ENCODE results near the gene CCDC87. TPM values are rescaled to one million over a fixed set of nuclear protein-coding genes. Genes with fewer than 3 reads are reported as not detected.
"Not testable (repeated sequence)": the region's sequence is repeated elsewhere in the genome, so short reads cannot be mapped to it uniquely, and the experiment has no call there.

Gene CCDC87
- total RNA-seq = under 1 TPM; 0.19 to 0.50 TPM

- DNase-seq (ENCODE audit: low spot score in 2 of 2) (peak; percentile 97), ATAC-seq (peak; percentile 98 to 99)
- Mint-ChIP-seq H3K36me3 (peaks cover 5 to 6% of the 10 kb centered on the region in 2 donors), H3K9me3 (no peaks in the 10 kb centered on the region), H3K27ac (peak within 1 kb of the TSS; percentile 90 to 100)
Measured at GRCh38 chr11:66592457-66593302, at the start of gene CCDC87, which contains the start of gene CCS. Gene CCDC87, minus strand, starts transcription at chr11:66593063. Its CDS starts 48 bp downstream, at chr11:66593015. Gene CCS, plus strand, starts transcription at chr11:66593185. Its CDS starts 77 bp downstream, at chr11:66593262.

GRCh38 chr11:66641834-66642233 lies 49.0 kb upstream of the CCDC87 start:
- Mint-ChIP-seq H3K36me3 (peaks cover 65 to 83% of the 10 kb centered on the region in 2 donors), H3K9me3 (no peaks in the 10 kb centered on the region), H3K27ac (peak overlapping the region in 1 of 2 donors; percentile 52)
- ATAC-seq = no peak
- no peak for DNase-seq (ENCODE audit: low spot score in 2 of 2)

GRCh38 chr11:66639814-66640340 lies 47.0 kb upstream of the CCDC87 start:
- DNase-seq (ENCODE audit: low spot score in 2 of 2); H3K9me3 Mint-ChIP-seq; ATAC-seq: not testable (repeated sequence)
- H3K36me3 Mint-ChIP-seq = peaks cover 53 to 64% of the 10 kb centered on the region in 2 donors
- H3K27ac Mint-ChIP-seq = peak overlapping the region; percentile 96 to 100

DNA sequence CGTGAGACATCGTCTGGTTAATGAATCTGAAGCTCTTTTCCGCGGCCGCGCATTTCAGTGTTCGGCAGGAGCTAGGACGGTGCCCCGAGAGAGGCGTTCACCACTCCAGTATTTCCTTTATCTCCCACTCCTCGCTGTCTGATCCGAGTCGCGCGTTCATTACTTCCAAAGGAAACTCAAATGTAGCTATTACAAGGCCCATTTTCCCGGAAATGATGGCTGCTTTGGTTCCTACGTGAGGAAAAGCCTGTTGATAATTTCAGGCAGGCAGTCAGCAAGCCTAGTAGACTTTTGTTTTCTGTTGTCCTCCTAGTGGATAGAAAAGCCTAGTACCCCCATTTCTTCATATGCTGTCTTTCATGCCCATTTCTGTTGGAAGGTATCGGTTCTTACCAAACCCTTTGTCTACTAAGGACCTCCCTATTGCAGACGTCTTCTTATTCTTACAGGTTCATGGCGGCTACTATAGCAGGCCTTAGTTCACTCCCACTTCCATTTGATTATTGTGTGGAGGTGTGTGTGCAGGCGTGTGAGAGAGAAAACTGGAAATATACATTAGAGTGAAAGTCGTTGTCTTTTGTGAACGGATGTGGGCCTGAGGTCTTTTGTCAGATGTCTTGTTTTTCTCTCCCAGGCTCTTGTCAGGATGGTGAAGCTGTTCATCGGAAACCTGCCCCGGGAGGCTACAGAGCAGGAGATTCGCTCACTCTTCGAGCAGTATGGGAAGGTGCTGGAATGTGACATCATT lies 46.4 kb upstream of the CCDC87 start:
- H3K36me3 Mint-ChIP-seq = peaks cover 47 to 64% of the 10 kb centered on the region in 2 donors
- peak overlapping the region; percentile 96 to 100 for H3K27ac Mint-ChIP-seq
- ATAC-seq = peak in 1 of 2 donors; percentile 2
- DNase-seq (ENCODE audit: low spot score in 2 of 2) = peak in 1 of 2 donors; percentile 18
- no peaks in the 10 kb centered on the region for H3K9me3 Mint-ChIP-seq

DNA sequence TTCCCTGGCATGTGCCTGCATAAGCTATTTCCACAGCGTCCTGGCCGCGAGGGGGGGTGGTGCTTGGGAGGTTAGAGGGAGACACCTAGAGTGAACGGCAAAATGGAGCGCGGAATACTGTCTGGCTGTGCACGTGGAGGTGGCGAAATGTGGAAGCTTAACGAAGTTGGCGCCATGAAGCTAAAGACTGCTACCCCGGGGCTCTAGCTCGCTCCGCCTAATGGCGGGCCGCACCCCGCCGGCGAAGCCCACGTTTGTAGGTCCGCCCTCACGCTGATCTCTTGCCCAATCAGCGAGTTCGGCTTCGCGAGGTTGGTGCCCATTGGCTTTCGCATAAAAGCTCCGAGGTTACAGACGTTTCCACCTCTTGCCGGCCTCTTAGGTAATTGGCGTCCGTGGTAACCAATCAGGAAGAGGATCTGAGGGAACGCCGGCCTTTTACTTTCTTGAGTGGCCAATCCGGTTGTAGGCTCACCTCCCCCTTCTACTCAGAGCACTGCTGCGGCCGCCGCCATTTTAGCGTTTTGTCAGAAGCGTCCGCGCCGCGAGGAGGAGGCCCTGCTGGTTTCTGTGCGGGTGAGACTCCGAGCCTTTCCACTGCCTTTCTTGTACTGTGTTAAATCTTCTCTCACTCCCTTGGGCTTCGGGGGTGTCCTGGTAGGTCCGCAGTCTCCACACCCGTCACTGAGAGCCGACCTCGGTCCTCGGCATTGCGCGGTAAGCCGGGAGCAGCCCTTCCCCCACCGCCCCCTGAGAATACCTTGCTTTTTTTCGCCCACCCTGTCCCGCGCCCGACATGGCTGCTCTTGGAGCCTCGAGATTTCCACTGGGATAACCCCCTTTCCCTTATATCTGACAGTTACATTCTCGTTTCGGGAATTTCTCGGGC lies 45.6 kb upstream of the CCDC87 start, which contains the start of gene RBM4:
Gene RBM4, plus strand, starts transcription at position 527 of the 889 bp plus-strand sequence. CDS start 1,009 bp downstream, outside the sequence.
- peak; percentile 94 to 97 for DNase-seq (ENCODE audit: low spot score in 2 of 2)
- H3K9me3 Mint-ChIP-seq = no peaks in the 10 kb centered on the region
- H3K36me3 Mint-ChIP-seq = peaks cover 39 to 58% of the 10 kb centered on the region in 2 donors
- peak within 1 kb of the TSS; percentile 96 to 100 for H3K27ac Mint-ChIP-seq
- peak; percentile 94 for ATAC-seq

DNA sequence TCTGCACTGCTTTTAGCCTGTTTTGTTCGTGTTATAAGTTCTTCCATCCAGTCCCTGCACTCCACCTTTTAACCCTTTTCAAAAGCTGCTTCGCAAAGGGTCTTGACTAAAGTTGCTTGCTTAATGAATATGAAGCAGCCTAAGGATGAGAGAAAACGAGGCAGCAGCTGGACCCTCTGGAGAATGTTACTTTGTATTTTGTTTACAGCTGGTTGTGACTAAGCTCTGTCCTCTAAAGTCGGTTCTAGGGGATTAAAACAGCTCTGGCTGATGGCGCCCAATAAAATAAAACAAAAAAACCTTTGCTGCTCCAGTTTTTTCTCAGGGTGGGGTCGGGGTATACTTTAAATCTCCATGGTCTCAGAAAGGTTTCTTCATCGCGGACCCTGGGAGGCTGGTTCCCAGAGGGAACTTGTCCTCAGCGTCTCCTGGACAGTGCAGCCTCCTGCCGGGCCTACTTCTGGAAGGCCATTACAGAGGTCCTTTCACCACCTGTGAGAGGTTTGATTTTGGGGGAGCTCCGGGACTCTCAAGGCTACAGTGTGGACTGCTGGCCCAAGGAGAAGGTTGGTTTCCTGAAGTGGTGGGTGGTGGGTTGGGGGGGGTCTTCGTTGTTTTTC lies 44.8 kb upstream of the CCDC87 start:
- peak overlapping the region; percentile 96 to 100 for H3K27ac Mint-ChIP-seq
- H3K36me3 Mint-ChIP-seq = peaks cover 31 to 50% of the 10 kb centered on the region in 2 donors
- no peaks in the 10 kb centered on the region for H3K9me3 Mint-ChIP-seq
- DNase-seq (ENCODE audit: low spot score in 2 of 2) (no peak), ATAC-seq (no peak)

DNA sequence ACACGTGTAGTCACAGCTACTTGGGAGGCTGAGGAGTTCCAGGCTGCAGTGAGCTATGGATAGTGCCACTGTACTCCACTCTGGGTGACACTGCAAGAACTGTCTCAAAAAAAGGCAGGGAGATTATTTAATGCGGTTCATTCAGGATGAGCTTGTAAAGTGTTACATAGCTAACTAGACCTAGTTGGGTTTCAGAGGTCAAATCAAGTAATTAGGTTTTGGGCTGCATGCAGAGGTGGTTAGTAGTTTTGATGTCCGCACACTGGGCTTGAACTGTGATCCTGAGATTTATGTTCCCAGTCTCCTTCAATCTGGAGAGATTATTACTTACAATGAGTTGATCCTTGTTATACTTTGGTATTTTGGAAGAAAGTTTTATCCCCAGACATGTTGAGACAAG lies 43.5 kb upstream of the CCDC87 start:
- H3K9me3 Mint-ChIP-seq = no peaks in the 10 kb centered on the region
- H3K27ac Mint-ChIP-seq = no peak overlapping the region
- H3K36me3 Mint-ChIP-seq = peaks cover 29 to 48% of the 10 kb centered on the region in 2 donors
- ATAC-seq = no peak
- no peak for DNase-seq (ENCODE audit: low spot score in 2 of 2)

DNA sequence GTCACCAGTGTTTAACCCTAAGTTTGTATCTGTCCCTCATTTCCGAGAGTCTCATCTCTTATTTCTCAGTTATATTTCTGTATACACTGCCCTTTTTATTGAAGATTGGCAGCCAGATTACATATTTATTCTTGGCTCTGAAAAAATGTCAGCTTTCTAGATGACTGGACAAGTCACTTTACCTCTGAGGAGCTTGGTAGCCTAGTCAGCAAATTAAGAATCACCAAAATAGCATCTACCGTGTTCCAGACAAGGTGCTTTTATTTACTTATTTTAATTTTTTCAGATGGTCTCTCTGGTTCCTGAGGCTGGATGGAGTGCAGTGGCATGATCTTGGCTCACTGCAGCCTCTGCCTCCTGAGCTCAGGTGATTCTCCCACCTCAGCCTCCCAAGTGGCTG lies 40.1 kb upstream of the CCDC87 start:
- Mint-ChIP-seq H3K27ac (no peak overlapping the region), H3K9me3 (no peaks in the 10 kb centered on the region), H3K36me3 (peaks cover 19 to 41% of the 10 kb centered on the region in 2 donors)
- ATAC-seq (no peak), DNase-seq (ENCODE audit: low spot score in 2 of 2) (no peak)

DNA sequence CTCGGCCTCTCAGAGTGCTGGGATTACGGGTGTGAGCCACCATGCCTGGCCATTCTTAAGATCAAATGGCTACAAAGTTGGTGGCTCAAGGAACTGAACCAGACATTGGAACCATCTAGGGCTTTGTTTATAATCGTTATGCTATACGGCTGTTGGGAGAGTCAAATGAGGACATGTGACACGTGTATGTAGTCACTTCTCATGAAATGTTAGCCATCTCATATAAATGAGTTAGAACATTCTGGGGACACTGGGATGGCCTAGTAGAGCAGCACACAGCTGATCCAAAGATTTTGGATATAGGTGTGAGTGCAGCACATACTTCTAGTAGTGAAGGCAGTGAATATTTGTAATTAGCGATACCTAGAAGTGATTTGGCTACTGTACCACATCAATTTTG lies 39.0 kb upstream of the CCDC87 start:
- DNase-seq (ENCODE audit: low spot score in 2 of 2) = no peak
- Mint-ChIP-seq H3K9me3 (no peaks in the 10 kb centered on the region), H3K36me3 (peaks cover 21 to 51% of the 10 kb centered on the region in 2 donors), H3K27ac (peak overlapping the region in 1 of 2 donors; percentile 61)
- no peak for ATAC-seq

GRCh38 chr11:66629356-66629755 lies 36.5 kb upstream of the CCDC87 start:
- H3K9me3 Mint-ChIP-seq = no peaks in the 10 kb centered on the region
- ATAC-seq (no peak), DNase-seq (ENCODE audit: low spot score in 2 of 2) (no peak)
- H3K36me3 Mint-ChIP-seq = peaks cover 34 to 51% of the 10 kb centered on the region in 2 donors
- peak overlapping the region in 1 of 2 donors; percentile 47 for H3K27ac Mint-ChIP-seq

DNA sequence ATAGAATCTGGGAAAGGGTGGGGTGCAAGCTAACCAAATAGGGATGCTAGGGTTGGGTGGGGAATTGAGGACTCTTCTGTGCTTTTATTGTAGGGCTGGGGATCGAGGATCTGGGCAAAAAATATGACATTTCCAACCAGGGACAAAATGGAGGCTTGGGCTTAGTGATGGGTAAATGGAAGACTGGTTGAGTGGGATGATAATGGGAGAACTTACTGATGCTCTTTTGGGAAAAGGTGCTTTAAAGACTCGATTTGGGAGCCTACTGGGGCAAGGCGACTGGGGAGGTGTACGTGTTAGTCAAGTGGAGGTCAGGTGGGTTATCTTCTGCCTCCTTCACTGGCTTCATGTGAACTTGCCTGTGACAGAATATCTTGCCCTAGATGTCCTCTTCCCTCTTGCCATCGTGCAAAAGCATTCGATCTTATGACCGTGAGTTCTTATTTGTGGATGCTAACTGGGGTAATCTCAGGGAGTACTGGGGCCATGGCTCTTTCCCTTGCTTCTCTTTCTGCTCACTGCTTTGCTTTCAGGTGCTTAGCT lies 35.3 kb upstream of the CCDC87 start:
- H3K27ac Mint-ChIP-seq = peak overlapping the region in 1 of 2 donors; percentile 11
- ATAC-seq (no peak), DNase-seq (ENCODE audit: low spot score in 2 of 2) (no peak)
- no peaks in the 10 kb centered on the region for H3K9me3 Mint-ChIP-seq
- H3K36me3 Mint-ChIP-seq = peaks cover 43 to 58% of the 10 kb centered on the region in 2 donors

- no peak for ATAC-seq
- Mint-ChIP-seq H3K36me3 (peaks cover 49 to 57% of the 10 kb centered on the region in 2 donors), H3K27ac (peak overlapping the region in 1 of 2 donors; percentile 92)
Measured at GRCh38 chr11:66626926-66627325, 34.1 kb upstream of the CCDC87 start.

DNA sequence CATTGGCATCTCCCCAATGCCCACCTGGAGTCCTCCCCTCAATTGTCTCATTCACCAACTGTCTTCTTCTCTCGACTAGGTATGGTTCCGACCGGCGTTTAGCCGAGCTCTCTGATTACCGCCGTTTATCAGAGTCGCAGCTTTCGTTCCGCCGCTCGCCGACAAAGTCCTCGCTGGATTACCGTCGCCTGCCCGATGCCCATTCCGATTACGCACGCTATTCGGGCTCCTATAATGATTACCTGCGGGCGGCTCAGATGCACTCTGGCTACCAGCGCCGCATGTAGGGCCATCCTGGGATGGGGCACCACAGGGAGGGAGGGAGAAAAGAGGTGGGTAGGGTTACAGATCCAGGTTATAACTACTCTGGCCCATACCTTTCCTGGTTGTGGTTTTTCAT lies 33.5 kb upstream of the CCDC87 start:
- peaks cover 46 to 51% of the 10 kb centered on the region in 2 donors for H3K36me3 Mint-ChIP-seq
- ATAC-seq (no peak), DNase-seq (ENCODE audit: low spot score in 2 of 2) (peak in 1 of 2 donors; percentile 14)
- peak overlapping the region in 1 of 2 donors; percentile 92 for H3K27ac Mint-ChIP-seq
- H3K9me3 Mint-ChIP-seq = no peaks in the 10 kb centered on the region

More at GRCh38 chr11:66626926-66627325, 34.1 kb upstream of the CCDC87 start:
- H3K9me3 Mint-ChIP-seq = no peaks in the 10 kb centered on the region
- no peak for DNase-seq (ENCODE audit: low spot score in 2 of 2)

DNA sequence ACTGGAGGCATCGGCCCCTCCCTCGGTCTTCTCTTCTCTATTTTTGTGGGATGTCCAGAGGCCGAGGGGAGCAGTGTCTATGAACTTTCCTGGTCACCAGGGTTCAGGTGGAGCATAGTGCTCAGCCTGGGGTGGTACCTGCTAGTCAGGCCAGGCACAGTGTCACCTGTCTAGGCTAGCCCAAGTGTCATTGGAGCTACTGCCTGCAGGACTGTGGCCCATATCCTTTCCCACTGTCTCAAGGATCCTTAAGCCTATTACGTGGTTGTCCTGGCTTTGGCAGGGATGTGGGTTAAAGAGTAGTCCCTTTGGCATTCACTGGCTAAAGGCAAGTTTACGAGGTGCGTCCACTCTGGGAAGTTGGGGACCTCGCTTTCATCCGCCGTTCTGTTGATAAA lies 32.9 kb upstream of the CCDC87 start:
- ATAC-seq = no peak
- Mint-ChIP-seq H3K27ac (no peak overlapping the region), H3K9me3 (no peaks in the 10 kb centered on the region)

More for the DNA sequence above, 32.9 kb upstream of the CCDC87 start:
- H3K36me3 Mint-ChIP-seq = peaks cover 46 to 50% of the 10 kb centered on the region in 2 donors
- peak in 1 of 2 donors; percentile 43 for DNase-seq (ENCODE audit: low spot score in 2 of 2)
